Dedifferentiated amniotic fluid mesenchymal stem cell (primary cell): ENCODE data around the gene RBFOX1.
"Not testable (repeated sequence)": the region's sequence is repeated elsewhere in the genome, so short reads cannot be mapped to it uniquely, and the experiment has no call there.

Source experiments
- DNase-seq: peaks from one replicate; pipeline ENCODE4 v3.0.0-alpha.2; 2016; ENCODE audit errors: extremely low spot score

Gene RBFOX1

GRCh38 chr16:7470344-7470743, 137.7 kb downstream of the RBFOX1 start:
- DNase-seq: no peak

- no peak for DNase-seq
Measured at GRCh38 chr16:7471268-7471667, 138.6 kb downstream of the RBFOX1 start.

- DNase-seq: no peak
Measured at GRCh38 chr16:7482032-7482431, 149.4 kb downstream of the RBFOX1 start.

- no peak for DNase-seq
Measured at GRCh38 chr16:7482596-7483290, 150.1 kb downstream of the RBFOX1 start.

- DNase-seq: no peak
Measured at GRCh38 chr16:7487574-7488323, 155.1 kb downstream of the RBFOX1 start.

GRCh38 chr16:7492122-7492521, 159.5 kb downstream of the RBFOX1 start:
- DNase-seq: no peak

- DNase-seq: no peak
Measured at GRCh38 chr16:7493133-7493532, 160.5 kb downstream of the RBFOX1 start.

GRCh38 chr16:7497691-7498090, 165.0 kb downstream of the RBFOX1 start:
- DNase-seq: no peak

GRCh38 chr16:7501868-7502267, 169.2 kb downstream of the RBFOX1 start:
- DNase-seq: no peak

- DNase-seq: not testable (repeated sequence)
Measured at GRCh38 chr16:7502591-7503157, 170.0 kb downstream of the RBFOX1 start.

- no peak for DNase-seq
Measured at GRCh38 chr16:7503666-7504065, 171.0 kb downstream of the RBFOX1 start.

- no peak for DNase-seq
Measured at GRCh38 chr16:7504844-7505243, 172.2 kb downstream of the RBFOX1 start.

GRCh38 chr16:7505495-7505894, 172.8 kb downstream of the RBFOX1 start:
- no peak for DNase-seq

GRCh38 chr16:7506363-7506762, 173.7 kb downstream of the RBFOX1 start:
- DNase-seq: no peak

GRCh38 chr16:7508656-7509055, 176.0 kb downstream of the RBFOX1 start:
- DNase-seq: no peak

- DNase-seq: no peak
Measured at GRCh38 chr16:7509963-7510601, 177.4 kb downstream of the RBFOX1 start.

- no peak for DNase-seq
Measured at GRCh38 chr16:7511549-7512260, 179.1 kb downstream of the RBFOX1 start.

- DNase-seq: no peak
Measured at GRCh38 chr16:7512503-7512902, 179.9 kb downstream of the RBFOX1 start.

- DNase-seq: no peak
Measured at GRCh38 chr16:7513429-7513828, 180.8 kb downstream of the RBFOX1 start.

GRCh38 chr16:7515543-7515942, 182.9 kb downstream of the RBFOX1 start:
- DNase-seq: no peak

- no peak for DNase-seq
Measured at GRCh38 chr16:7517496-7517895, 184.9 kb downstream of the RBFOX1 start.

- no peak for DNase-seq
Measured at GRCh38 chr16:7518158-7518557, 185.5 kb downstream of the RBFOX1 start.
